NOMO-1 treated with dmso at 0.1 percent for 144 hours (cell line): ENCODE results near the gene VPS13C.
"Not testable (repeated sequence)": the region's sequence is repeated elsewhere in the genome, so short reads cannot be mapped to it uniquely, and the experiment has no call there.

Experiments used
- DNase-seq: peaks from one replicate; lab custom pipeline; 2025; ENCODE audit not compliant: unreplicated experiment; lab: John Stamatoyannopoulos, UW

The VPS13C gene

GRCh38 chr15:62050115-62050514 lies 10.1 kb downstream of the VPS13C start:
- no peak for DNase-seq

DNA sequence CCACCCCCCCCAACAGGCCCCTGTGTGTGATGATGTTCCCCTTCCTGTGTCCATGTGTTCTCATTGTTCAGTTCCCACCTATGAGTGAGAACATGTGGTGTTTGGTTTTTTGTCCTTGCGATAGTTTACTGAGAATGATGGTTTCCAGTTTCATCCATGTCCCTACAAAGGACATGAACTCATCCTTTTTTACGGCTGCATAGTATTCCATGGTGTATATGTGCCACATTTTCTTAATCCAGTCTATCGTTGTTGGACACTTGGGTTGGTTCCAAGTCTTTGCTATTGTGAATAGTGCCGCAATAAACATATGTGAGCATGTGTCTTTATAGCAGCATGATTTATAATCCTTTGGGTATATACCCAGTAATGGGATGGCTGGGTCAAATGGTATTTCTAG lies 12.0 kb downstream of the VPS13C start:
- DNase-seq, result not testable (repeated sequence)

GRCh38 chr15:62047282-62047827 lies 12.9 kb downstream of the VPS13C start:
- no peak for DNase-seq

GRCh38 chr15:62046078-62046743 lies 14.0 kb downstream of the VPS13C start:
- no peak for DNase-seq

GRCh38 chr15:62035256-62035924 lies 24.9 kb downstream of the VPS13C start:
- DNase-seq, result no peak

DNA sequence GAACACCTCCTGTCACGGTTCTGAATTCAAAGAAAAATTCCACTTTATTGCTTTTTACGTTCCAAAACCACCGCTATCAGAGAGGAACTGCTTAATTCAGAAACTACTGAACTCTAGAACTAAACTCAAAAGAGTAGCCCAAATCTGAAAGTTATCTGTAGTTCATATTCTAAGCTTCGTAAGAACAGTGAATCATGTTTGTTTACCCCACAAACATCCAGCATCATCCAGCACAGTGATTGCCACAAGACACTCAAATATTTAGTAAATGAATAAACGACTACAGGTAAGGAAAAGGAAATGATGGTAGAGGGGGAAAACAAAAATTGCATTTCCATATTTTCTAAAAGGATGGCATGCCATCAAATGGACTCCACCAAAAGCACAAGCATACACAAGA lies 32.3 kb downstream of the VPS13C start:
- DNase-seq, result no peak

- DNase-seq, result no peak
These were observed 33.0 kb downstream of the VPS13C start for GRCh38 chr15:62027263-62027565.

- DNase-seq, result peak; percentile 5
These were observed 33.6 kb downstream of the VPS13C start for GRCh38 chr15:62026487-62027262.

DNA sequence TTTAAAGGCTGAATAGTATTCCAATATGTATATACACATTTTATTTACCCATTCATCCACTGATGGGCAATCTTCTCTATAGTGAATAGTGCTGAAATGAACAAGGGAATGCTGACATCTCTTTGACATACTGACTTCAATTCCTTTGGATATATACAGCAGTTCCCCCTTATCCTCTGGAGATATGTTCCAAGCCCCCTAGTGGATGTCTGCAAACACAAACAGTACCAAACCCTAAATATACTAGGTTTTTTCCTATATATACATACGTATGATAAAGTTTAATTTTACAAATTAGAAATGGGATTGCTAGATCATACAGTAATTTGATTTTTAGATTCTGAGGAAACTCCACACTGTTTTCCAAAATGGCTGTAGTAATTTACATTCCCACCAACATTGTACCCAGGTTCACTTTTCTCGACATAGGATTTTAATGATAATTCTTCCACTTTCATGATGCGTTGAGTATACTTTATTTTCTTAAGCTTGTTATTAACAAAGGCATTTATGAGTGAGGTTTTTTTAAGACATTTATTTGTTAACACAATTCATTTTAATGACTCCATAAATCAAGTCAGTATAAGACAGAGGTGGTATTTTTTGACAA lies 38.2 kb downstream of the VPS13C start:
- DNase-seq, result no peak

GRCh38 chr15:62020576-62021160 lies 39.6 kb downstream of the VPS13C start:
- DNase-seq, result no peak

DNA sequence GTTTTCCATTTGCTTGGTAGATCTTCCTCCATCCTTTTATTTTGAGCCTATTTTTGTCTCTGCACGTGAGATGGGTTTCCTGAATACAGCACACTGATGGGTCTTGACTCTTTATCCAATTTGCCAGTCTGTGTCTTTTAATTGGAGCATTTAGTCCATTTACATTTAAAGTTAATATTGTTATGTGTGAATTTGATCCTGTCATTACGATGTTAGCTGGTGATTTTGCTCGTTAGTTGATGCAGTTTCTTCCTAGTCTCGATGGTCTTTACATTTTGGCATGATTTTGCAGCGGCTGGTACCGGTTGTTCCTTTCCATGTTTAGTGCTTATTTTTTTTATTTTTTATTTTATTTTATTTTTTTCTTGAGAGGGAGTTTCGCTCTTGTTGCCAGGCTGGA lies 54.9 kb downstream of the VPS13C start:
- DNase-seq, result not testable (repeated sequence)

GRCh38 chr15:61997786-61998185 lies 62.5 kb downstream of the VPS13C start:
- no peak for DNase-seq

- no peak for DNase-seq
These were observed 64.1 kb downstream of the VPS13C start for GRCh38 chr15:61996056-61996635.

GRCh38 chr15:61994216-61994615 lies 66.0 kb downstream of the VPS13C start:
- no peak for DNase-seq

GRCh38 chr15:61992518-61992917 lies 67.7 kb downstream of the VPS13C start:
- no peak for DNase-seq

- no peak for DNase-seq
These were observed 70.6 kb downstream of the VPS13C start for GRCh38 chr15:61989667-61990066.

GRCh38 chr15:61987824-61988223 lies 72.4 kb downstream of the VPS13C start:
- no peak for DNase-seq

DNA sequence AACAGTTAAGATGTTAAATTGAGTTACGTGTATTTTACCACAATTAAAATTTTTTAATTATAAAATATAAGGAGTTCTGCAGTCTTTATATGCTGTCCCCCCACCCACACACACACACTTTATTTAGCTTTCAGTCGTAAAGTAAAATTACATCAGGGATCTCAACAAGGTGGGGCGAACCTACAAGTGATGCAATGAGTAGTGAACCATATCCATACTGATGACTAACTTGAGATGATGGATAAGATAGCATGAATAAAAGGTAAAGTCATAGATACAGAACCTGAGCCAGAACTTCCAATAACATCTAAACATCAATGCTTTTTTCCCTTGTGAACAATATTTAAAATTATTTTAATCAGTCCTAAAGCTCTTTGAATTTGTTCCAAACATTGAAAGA lies 77.2 kb downstream of the VPS13C start:
- DNase-seq, result no peak

DNA sequence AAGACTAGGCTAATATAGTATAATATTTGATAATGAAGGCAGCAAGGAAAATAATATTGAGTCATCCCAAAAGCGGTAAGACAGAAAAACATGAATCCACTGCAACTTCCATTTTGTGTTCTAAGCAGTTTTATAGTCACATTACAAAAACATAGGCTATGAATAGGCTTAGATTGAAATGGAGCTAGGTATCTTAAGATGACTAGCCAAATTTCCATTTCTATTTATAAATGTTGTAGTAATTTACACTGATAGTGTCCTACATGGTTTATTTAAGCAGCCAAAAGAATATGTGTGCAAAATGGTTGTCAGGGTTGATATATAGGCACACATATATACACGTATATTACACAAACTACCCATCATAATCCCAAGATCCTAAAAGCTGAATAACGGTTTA lies 82.0 kb downstream of the VPS13C start:
- no peak for DNase-seq

GRCh38 chr15:61974759-61975158 lies 85.5 kb downstream of the VPS13C start:
- no peak for DNase-seq

GRCh38 chr15:61974118-61974517 lies 86.1 kb downstream of the VPS13C start:
- no peak for DNase-seq
